GM06990 (cell line): ENCODE results near the gene METTL16.

Experiments used
- DNase-seq: peaks from one replicate; pipeline ENCODE4 v3.0.0-alpha.2; 2011; ENCODE audit not compliant: insufficient read length; ENCODE audit errors: extremely low read depth
- H3K27me3 ChIP-seq: replicated peaks from 2 replicates; pipeline ENCODE4 v1.6.0; 2011; ENCODE audit warnings: low read length; ENCODE audit not compliant: control insufficient read depth, insufficient read depth
- H3K36me3 ChIP-seq: 2 replicates; pipeline ENCODE4 v1.5.1; 2011; ENCODE audit warnings: low read length; ENCODE audit not compliant: control insufficient read depth, insufficient read depth
- H3K4me3 ChIP-seq: replicated peaks from 2 replicates; pipeline ENCODE4 v1.5.1; 2011; ENCODE audit warnings: low read depth, mild to moderate bottlenecking, control low read depth, low read length
- CTCF ChIP-seq: IDR thresholded peaks from 2 replicates; pipeline ENCODE4 v1.5.1; 2011; ENCODE audit warnings: low read length, control low read depth, mild to moderate bottlenecking, inconsistent platforms; ENCODE audit not compliant: insufficient read depth, poor library complexity, severe bottlenecking

METTL16 gene

GRCh38 chr17:2433696-2434095, 78.0 kb downstream of the METTL16 start:
- TF ChIP-seq CTCF, result no peak
- Histone ChIP-seq H3K36me3 (peaks cover 9% of the 10 kb centered on the region), H3K27me3 (no peaks in the 10 kb centered on the region), H3K4me3 (no peak overlapping the region)
- DNase-seq, result no peak

- Histone ChIP-seq H3K27me3 (no peaks in the 10 kb centered on the region), H3K4me3 (no peak overlapping the region), H3K36me3 (peaks cover under 1% of the 10 kb centered on the region; the same call in 1 of the 2 replicates)
- no peak for DNase-seq
- no peak for TF ChIP-seq CTCF
Measured at GRCh38 chr17:2427910-2428309, 83.8 kb downstream of the METTL16 start.

GRCh38 chr17:2427215-2427614, 84.5 kb downstream of the METTL16 start:
- H3K4me3 ChIP-seq, result no peak overlapping the region
- H3K36me3 ChIP-seq, result no peaks in the 10 kb centered on the region; the same call in 1 of the 2 replicates
- no peaks in the 10 kb centered on the region for H3K27me3 ChIP-seq
- no peak for TF ChIP-seq CTCF
- no peak for DNase-seq

GRCh38 chr17:2423271-2423670, 88.4 kb downstream of the METTL16 start:
- DNase-seq, result no peak
- no peaks in the 10 kb centered on the region for H3K27me3 ChIP-seq
- H3K4me3 ChIP-seq, result no peak overlapping the region
- no peak for TF ChIP-seq CTCF
- H3K36me3 ChIP-seq, result peaks cover 6% of the 10 kb centered on the region

- no peak overlapping the region for H3K4me3 ChIP-seq
- no peak for DNase-seq
- H3K27me3 ChIP-seq, result no peaks in the 10 kb centered on the region
- peaks cover 6% of the 10 kb centered on the region for H3K36me3 ChIP-seq
- TF ChIP-seq CTCF, result no peak
Measured at GRCh38 chr17:2421315-2422147, 90.2 kb downstream of the METTL16 start.

GRCh38 chr17:2420176-2420575, 91.5 kb downstream of the METTL16 start:
- H3K36me3 ChIP-seq, result peaks cover 7% of the 10 kb centered on the region
- TF ChIP-seq CTCF, result no peak

More at GRCh38 chr17:2420176-2420575, 91.5 kb downstream of the METTL16 start:
- Histone ChIP-seq H3K4me3 (no peak overlapping the region), H3K27me3 (no peaks in the 10 kb centered on the region)
- DNase-seq, result no peak
